AG04449 (cell line): ENCODE results near the gene ASTN2.

Experiments used
- CTCF ChIA-PET: fragments of 350-600 bp; formaldehyde crosslinking; extraction: SDS; loops from one replicate; lab custom pipeline; 2021; ENCODE audit warnings: antibody characterized with exemption; lab: Yijun Ruan, JAX
- POLR2A ChIA-PET: fragments of 400-600, 350-600 bp; formaldehyde crosslinking; extraction: SDS; loops from one replicate; lab custom pipeline; 2020; ENCODE audit warnings: antibody characterized with exemption, inconsistent platforms; lab: Yijun Ruan, JAX
- DNase-seq: peaks from one replicate; pipeline ENCODE4 v3.0.0-alpha.2; 2010; ENCODE audit warnings: low read depth, low spot score
- H3K4me3 ChIP-seq: 2 replicates; pipeline ENCODE4 v1.5.1; 2011; ENCODE audit warnings: low read depth, mild to moderate bottlenecking, control low read depth, low read length
- TF ChIP-seq, protein P1 (sequence below): IDR thresholded peaks from one replicate; pipeline ENCODE4 v1.5.1; 2011; ENCODE audit warnings: mild to moderate bottlenecking, moderate library complexity, low read length, control low read depth, inconsistent platforms; ENCODE audit not compliant: insufficient read depth; ENCODE audit errors: missing control alignments

Gene ASTN2

DNA sequence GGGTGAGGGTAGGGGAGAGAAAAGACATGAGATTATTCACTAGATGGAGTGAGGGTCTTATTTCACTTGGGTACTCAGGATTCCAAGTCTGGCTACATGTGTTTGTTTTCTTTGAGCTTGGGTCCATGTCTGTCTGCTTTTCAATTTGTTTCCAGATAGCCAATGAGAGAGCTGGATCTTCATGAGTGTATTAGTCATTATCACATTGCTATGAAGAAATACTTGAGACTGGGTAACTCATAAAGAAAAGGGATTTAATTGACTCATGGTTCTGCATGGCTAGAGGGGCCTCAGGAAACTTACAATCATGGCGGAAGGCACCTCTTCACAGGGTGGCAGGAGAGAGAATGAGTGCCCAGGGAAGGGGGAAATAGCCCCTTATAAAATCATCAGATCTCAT, 924.5 kb downstream of the ASTN2 start:
- POLR2A ChIA-PET: no interaction called here
- no peak for DNase-seq
- CTCF ChIA-PET: interaction anchor here (1.3 to 1.5 kb wide), 2 partner anchors 82 to 338 kb away, joined by 3 to 7 read pairs; no protein-coding TSS in a partner anchor
- no peak overlapping the region for H3K4me3 ChIP-seq
- TF ChIP-seq, protein P1, sequence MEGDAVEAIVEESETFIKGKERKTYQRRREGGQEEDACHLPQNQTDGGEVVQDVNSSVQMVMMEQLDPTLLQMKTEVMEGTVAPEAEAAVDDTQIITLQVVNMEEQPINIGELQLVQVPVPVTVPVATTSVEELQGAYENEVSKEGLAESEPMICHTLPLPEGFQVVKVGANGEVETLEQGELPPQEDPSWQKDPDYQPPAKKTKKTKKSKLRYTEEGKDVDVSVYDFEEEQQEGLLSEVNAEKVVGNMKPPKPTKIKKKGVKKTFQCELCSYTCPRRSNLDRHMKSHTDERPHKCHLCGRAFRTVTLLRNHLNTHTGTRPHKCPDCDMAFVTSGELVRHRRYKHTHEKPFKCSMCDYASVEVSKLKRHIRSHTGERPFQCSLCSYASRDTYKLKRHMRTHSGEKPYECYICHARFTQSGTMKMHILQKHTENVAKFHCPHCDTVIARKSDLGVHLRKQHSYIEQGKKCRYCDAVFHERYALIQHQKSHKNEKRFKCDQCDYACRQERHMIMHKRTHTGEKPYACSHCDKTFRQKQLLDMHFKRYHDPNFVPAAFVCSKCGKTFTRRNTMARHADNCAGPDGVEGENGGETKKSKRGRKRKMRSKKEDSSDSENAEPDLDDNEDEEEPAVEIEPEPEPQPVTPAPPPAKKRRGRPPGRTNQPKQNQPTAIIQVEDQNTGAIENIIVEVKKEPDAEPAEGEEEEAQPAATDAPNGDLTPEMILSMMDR: no peak

DNA sequence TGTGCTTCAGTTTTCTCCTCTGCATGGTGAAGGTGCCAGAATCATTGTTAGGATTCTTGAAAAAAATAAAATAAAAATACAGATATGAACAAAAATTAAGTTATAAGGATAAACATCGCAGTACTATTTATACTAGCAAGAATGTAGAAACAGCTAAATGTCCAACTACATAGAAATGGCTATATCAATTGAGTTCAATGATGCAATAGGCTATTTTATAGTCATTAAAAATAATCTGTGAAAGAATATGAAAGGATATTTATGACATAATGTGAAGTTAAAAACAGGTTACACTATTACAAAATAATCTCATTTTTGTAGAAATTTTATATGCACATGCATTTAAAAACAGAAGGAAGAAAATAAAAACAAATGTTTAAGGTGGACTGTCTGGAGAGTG, 926.5 kb downstream of the ASTN2 start:
- TF ChIP-seq, protein P1: no peak
- H3K4me3 ChIP-seq: no peak overlapping the region
- no peak for DNase-seq
- CTCF ChIA-PET: no interaction called here
- POLR2A ChIA-PET: no interaction called here

DNA sequence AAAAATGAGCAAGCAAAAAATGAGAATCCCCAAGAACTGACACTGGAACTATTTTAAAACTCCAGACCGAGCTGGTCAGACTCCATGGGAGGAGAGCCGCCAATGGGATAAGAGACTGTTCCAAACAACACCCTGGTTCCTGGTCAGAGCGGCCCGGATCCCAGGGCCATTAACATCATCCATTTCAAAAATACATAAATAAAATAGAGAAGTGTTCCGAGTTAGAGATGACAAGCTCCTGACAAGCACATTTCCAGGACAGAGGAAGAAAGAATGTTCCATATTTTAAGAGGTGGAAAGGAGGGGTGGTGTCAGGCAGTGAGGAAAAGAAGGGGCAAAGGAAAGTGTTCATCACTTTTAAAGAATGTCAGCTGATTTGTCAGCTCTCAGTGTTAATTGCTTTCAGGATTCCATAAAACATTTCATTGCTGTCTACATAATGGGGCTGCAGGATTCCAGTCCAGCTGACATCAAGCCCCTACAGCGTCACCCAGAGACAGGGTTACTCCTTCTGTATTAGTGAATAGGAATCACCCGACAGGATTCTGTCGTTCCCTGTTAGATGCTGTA, 930.3 kb downstream of the ASTN2 start:
- ChIA-PET POLR2A (no interaction called here), CTCF (interaction anchor here (0.6 to 1.0 kb wide), 3 partner anchors 9 to 334 kb away, joined by 3 to 4 read pairs (median 3); no protein-coding TSS in a partner anchor)
- no peak overlapping the region for H3K4me3 ChIP-seq
- DNase-seq: no peak
- TF ChIP-seq, protein P1: no peak

DNA sequence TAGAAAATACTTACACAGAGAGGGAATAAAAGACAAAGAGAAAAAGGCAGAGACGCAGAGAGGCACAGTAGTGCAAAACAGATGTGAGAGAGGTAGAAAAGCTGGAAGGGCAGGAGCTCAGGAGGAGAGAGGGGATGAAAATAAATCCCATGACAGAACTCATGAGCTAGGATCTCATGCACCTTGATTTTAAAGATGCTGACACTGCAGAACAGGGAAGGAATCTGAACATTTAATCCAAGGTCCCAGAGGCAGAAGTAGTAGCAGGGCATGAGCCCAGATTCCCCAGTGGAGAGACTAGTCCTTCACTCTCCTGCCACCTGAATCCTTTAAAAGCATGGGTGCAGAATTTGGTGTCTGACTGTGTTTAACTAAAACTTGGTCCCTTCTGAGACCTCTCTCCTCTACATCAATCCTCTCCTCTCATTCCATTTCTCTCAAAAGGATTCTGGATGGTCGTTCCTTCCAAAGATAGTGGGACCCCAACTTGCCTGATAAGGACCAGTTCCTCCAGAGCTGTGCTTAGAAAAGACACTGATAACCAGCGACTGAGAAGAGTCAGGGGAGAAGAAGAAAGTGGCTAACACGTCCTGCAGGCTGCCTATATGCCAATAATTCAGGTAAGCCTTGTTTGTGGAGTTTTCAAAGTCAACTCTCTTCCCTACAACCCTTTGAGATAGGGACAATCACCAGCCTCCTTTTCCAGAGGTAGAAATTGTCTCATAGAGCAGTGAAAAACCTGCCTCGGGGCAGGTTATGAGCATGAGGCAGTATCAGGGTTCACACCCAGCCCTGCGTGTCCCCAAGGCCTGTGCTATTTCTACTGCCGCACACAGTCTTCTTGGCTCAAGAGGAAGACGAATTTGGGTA, 931.0 kb downstream of the ASTN2 start:
- POLR2A ChIA-PET: no interaction called here
- no peak for DNase-seq
- no peak overlapping the region for H3K4me3 ChIP-seq
- CTCF ChIA-PET: interaction anchor here (1.0 to 1.4 kb wide), 3 partner anchors 8 to 141 kb away, joined by 3 to 5 read pairs (median 3); no protein-coding TSS in a partner anchor
- TF ChIP-seq, protein P1: no peak

DNA sequence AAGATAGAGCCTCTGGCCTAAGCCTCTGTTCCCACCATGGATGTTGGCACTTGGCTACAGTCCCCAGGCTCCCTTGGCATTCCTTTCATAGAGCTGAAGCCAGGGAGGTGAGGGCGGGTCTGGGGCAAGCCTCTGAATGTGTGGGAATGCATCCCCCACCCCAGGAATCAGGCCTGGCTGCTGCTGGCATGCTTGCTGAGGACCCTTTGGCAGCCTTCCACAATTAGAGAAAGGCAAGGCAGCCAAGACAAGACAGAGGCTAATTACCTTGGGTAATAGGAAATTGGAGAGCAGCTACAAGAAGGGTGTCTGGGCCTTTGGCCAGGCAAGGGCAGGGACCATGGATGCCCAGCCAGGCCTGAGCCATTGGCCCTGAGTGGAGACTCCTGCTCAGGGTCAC, 932.1 kb downstream of the ASTN2 start:
- DNase-seq: no peak
- ChIA-PET POLR2A (no interaction called here), CTCF (interaction anchor here (0.6 to 1.4 kb wide), 3 partner anchors 14 to 139 kb away, joined by 3 to 5 read pairs (median 3); no protein-coding TSS in a partner anchor)
- no peak overlapping the region for H3K4me3 ChIP-seq
- TF ChIP-seq, protein P1: no peak

DNA sequence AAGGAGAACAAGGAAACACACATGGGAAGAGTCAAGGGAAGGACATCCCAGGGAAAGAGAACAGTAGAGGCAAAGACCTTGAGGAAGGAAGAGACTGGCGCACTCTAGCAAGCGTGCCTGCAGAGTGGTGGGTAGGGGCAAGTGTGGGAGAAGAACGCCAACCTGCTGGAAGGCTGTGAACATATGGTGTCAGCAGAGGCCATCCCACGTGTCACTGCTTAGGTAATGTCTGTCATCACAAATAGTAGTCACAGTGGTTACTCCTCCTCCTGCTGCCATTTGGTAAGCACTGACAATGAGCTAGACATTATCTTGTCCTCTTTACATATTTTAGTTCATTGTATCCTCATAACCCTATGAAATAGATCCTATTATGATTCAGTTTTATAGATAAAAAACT, 934.2 kb downstream of the ASTN2 start:
- no peak for DNase-seq
- ChIA-PET POLR2A (no interaction called here), CTCF (no interaction called here)

More for the DNA sequence above, 934.2 kb downstream of the ASTN2 start:
- no peak overlapping the region for H3K4me3 ChIP-seq
- TF ChIP-seq, protein P1: no peak
